Measurements from ENCODE around the gene PRKAR2B.

The PRKAR2B gene

GRCh38 chr7:107002529-107002998 lies 41.9 kb upstream of the PRKAR2B start:
- DNase-seq (ENCODE audit: low read depth), result no peak
- no peak for TF ChIP-seq CTCF (IDR thresholded peaks at IDR 0.05; ENCODE audit: control insufficient read depth, extremely low read depth, insufficient read depth)
- H3K4me3 ChIP-seq (ENCODE audit: low read depth, low read length), result no peak overlapping the region

- DNase-seq (ENCODE audit: low read depth), result no peak
- no peak overlapping the region for H3K4me3 ChIP-seq (ENCODE audit: low read depth, low read length)
- TF ChIP-seq CTCF (IDR thresholded peaks at IDR 0.05; ENCODE audit: control insufficient read depth, extremely low read depth, insufficient read depth), result no peak
Observed at GRCh38 chr7:107007007-107007891, 37.3 kb upstream of the PRKAR2B start.

- H3K4me3 ChIP-seq (ENCODE audit: low read depth, low read length), result no peak overlapping the region
- no peak for DNase-seq (ENCODE audit: low read depth)
- no peak for TF ChIP-seq CTCF (IDR thresholded peaks at IDR 0.05; ENCODE audit: control insufficient read depth, extremely low read depth, insufficient read depth)
Observed at GRCh38 chr7:107007892-107008287, 36.6 kb upstream of the PRKAR2B start.

- H3K4me3 ChIP-seq (ENCODE audit: low read depth, low read length), result no peak overlapping the region
- no peak for DNase-seq (ENCODE audit: low read depth)
- TF ChIP-seq CTCF (IDR thresholded peaks at IDR 0.05; ENCODE audit: control insufficient read depth, extremely low read depth, insufficient read depth), result no peak
Observed at GRCh38 chr7:107009846-107010203, 34.7 kb upstream of the PRKAR2B start.

GRCh38 chr7:107012691-107013090 lies 31.8 kb upstream of the PRKAR2B start:
- no peak for TF ChIP-seq CTCF (IDR thresholded peaks at IDR 0.05; ENCODE audit: control insufficient read depth, extremely low read depth, insufficient read depth)
- no peak overlapping the region for H3K4me3 ChIP-seq (ENCODE audit: low read depth, low read length)
- DNase-seq (ENCODE audit: low read depth), result no peak

GRCh38 chr7:107014387-107015023 lies 30.0 kb upstream of the PRKAR2B start:
- TF ChIP-seq CTCF (IDR thresholded peaks at IDR 0.05; ENCODE audit: control insufficient read depth, extremely low read depth, insufficient read depth), result no peak
- no peak for DNase-seq (ENCODE audit: low read depth)
- no peak overlapping the region for H3K4me3 ChIP-seq (ENCODE audit: low read depth, low read length)

All from LNCaP clone FGC (cell line).